IMR-90 (cell line): ENCODE measurements around the gene BOLL. TPM values are rescaled to one million over a fixed set of nuclear protein-coding genes. Genes with fewer than 3 reads are reported as not detected.

Experiments used
- ATAC-seq: fragments of 200-7000 bp; cut with Tn5 transposase; 2 replicates; pipeline ENCODE4 v1.9.1; 2020; ENCODE audit warnings: low read depth, mild to moderate bottlenecking, moderate library complexity
- BruUV-seq: library from RNA; stranded (reverse); fragments of 400-500 nt; replicated peaks from 2 replicates; lab custom pipeline; 2021; lab: Mats Ljungman, UMichigan
- CTCF ChIA-PET: fragments of 300-600 bp; formaldehyde crosslinking; extraction: SDS; loops from one replicate; lab custom pipeline; 2021; ENCODE audit warnings: antibody characterized with exemption; lab: Yijun Ruan, JAX
- POLR2A ChIA-PET: fragments of 300-600 bp; sonication (Branson Sonifier 250); formaldehyde crosslinking; loops from one replicate; lab custom pipeline; 2022; ENCODE audit warnings: antibody characterized with exemption; ENCODE audit not compliant: unreplicated experiment; lab: Charles Lee
- DNase-seq: peaks from one replicate; pipeline ENCODE4 v3.0.0; 2013
- H2AFZ ChIP-seq: replicated peaks from 2 replicates; pipeline ENCODE3; 2013; ENCODE audit warnings: low read length, mild to moderate bottlenecking; ENCODE audit not compliant: poor library complexity
- H2AK5ac ChIP-seq: 2 replicates; pipeline ENCODE4 v1.6.1; 2013; ENCODE audit warnings: low read depth, low read length, inconsistent platforms
- H2AK9ac ChIP-seq: replicated peaks from 2 replicates; pipeline ENCODE3; 2013; ENCODE audit warnings: mild to moderate bottlenecking, low read depth, low read length, moderate library complexity; ENCODE audit not compliant: poor library complexity
- H2BK120ac ChIP-seq: 2 replicates; pipeline ENCODE4 v1.6.1; 2013; ENCODE audit warnings: low read depth, low read length, inconsistent platforms
- H2BK15ac ChIP-seq: 3 replicates; pipeline ENCODE4 v1.6.1; 2013; ENCODE audit warnings: low read depth, low read length, inconsistent platforms
- H2BK20ac ChIP-seq: 2 replicates; pipeline ENCODE4 v1.6.1; 2013; ENCODE audit warnings: low read depth, mild to moderate bottlenecking, inconsistent platforms, low read length, moderate library complexity
- H2BK5ac ChIP-seq: 2 replicates; pipeline ENCODE4 v1.6.1; 2013; ENCODE audit warnings: mild to moderate bottlenecking, low read depth, low read length, inconsistent platforms; ENCODE audit not compliant: poor library complexity, severe bottlenecking
- H3K14ac ChIP-seq: replicated peaks from 2 replicates; pipeline ENCODE4 v1.6.1; 2013; ENCODE audit warnings: low read depth, low read length, inconsistent platforms
- H3K18ac ChIP-seq: 2 replicates; pipeline ENCODE4 v1.6.1; 2013; ENCODE audit warnings: low read depth, low read length, control low read depth
- H3K23ac ChIP-seq: 2 replicates; pipeline ENCODE4 v1.6.1; 2013; ENCODE audit warnings: low read depth, low read length, inconsistent platforms
- H3K27ac ChIP-seq: 2 replicates; pipeline ENCODE4 v1.5.1; 2013; ENCODE audit warnings: mild to moderate bottlenecking, control low read depth, low read length; ENCODE audit not compliant: insufficient read depth
- H3K27me3 ChIP-seq: 2 replicates; pipeline ENCODE4 v1.6.1; 2013; ENCODE audit warnings: low read length; ENCODE audit not compliant: control insufficient read depth, insufficient read depth
- H3K36me3 ChIP-seq: 2 replicates; pipeline ENCODE4 v1.6.1; 2013; ENCODE audit warnings: low read length, mixed read lengths; ENCODE audit not compliant: control insufficient read depth, insufficient read depth
- H3K4ac ChIP-seq: 2 replicates; pipeline ENCODE4 v1.6.1; 2013; ENCODE audit warnings: low read depth, low read length, inconsistent platforms
- H3K4me1 ChIP-seq: 2 replicates; pipeline ENCODE4 v1.6.1; 2013; ENCODE audit warnings: low read length, mixed read lengths; ENCODE audit not compliant: control insufficient read depth, insufficient read depth
- H3K4me2 ChIP-seq: 2 replicates; pipeline ENCODE4 v1.6.1; 2013; ENCODE audit warnings: low read depth, mild to moderate bottlenecking, control low read depth, low read length, moderate library complexity
- H3K4me3 ChIP-seq: 2 replicates; pipeline ENCODE4 v1.5.1; 2013; ENCODE audit warnings: low read depth, mild to moderate bottlenecking, control low read depth, low read length, moderate library complexity; ENCODE audit not compliant: insufficient read depth
- H3K56ac ChIP-seq: 2 replicates; pipeline ENCODE4 v1.6.1; 2013; ENCODE audit warnings: low read length, inconsistent platforms; ENCODE audit not compliant: insufficient read depth; ENCODE audit errors: extremely low read depth
- H3K79me1 ChIP-seq, 2 experiments: 2 replicates each; pipeline ENCODE4 v1.6.1; 2013; ENCODE audit warnings: low read length in 2 of 2, inconsistent platforms in 1 of 2, low read depth in 1 of 2
- H3K9ac ChIP-seq: 2 replicates; pipeline ENCODE4 v1.6.1; 2013; ENCODE audit warnings: low read depth, low read length, control low read depth
- H3K9me1 ChIP-seq: 2 replicates; pipeline ENCODE4 v1.6.1; 2013; ENCODE audit warnings: low read length, inconsistent platforms; ENCODE audit not compliant: insufficient read depth
- H3K9me3 ChIP-seq: 2 replicates; pipeline ENCODE4 v1.6.1; 2013; ENCODE audit warnings: low read length; ENCODE audit not compliant: control insufficient read depth, insufficient read depth
- H4K20me1 ChIP-seq: 2 replicates; pipeline ENCODE4 v1.6.1; 2013; ENCODE audit warnings: low read length, inconsistent platforms; ENCODE audit not compliant: insufficient read depth
- H4K5ac ChIP-seq: 2 replicates; pipeline ENCODE4 v1.6.1; 2013; ENCODE audit warnings: mild to moderate bottlenecking, low read depth, low read length, control low read depth
- H4K8ac ChIP-seq, 2 experiments: 2 replicates each; pipeline ENCODE4 v1.6.1; 2013; ENCODE audit warnings: low read depth in 2 of 2, low read length in 2 of 2, control low read depth in 1 of 2, inconsistent platforms in 1 of 2
- H4K91ac ChIP-seq: 2 replicates; pipeline ENCODE4 v1.6.1; 2013; ENCODE audit warnings: low read depth, low read length, inconsistent platforms; ENCODE audit not compliant: insufficient read depth
- CTCF ChIP-seq: conservative IDR thresholded peaks from 2 replicates; pipeline ENCODE4 v1.5.1; 2012; ENCODE audit warnings: mild to moderate bottlenecking, low read depth, low read length, improper control_type of control experiment
- MAFK ChIP-seq: IDR thresholded peaks from 2 replicates; pipeline ENCODE4 v1.6.1; 2012; ENCODE audit warnings: low read depth, low read length, improper control_type of control experiment
- MXI1 ChIP-seq: IDR thresholded peaks from 2 replicates; pipeline ENCODE4 v1.6.1; 2012; ENCODE audit warnings: low read depth, mild to moderate bottlenecking, low read length, moderate library complexity, borderline replicate concordance
- POLR2A ChIP-seq: IDR thresholded peaks from 2 replicates; pipeline ENCODE4 v1.6.1; 2012; ENCODE audit warnings: mild to moderate bottlenecking, low read depth, low read length
- WGBS, 2 experiments: methylation state at CpG; one replicate each; pipeline versions ENCODE4 v1.1.5 to v1.1.7; 2013; ENCODE audit warnings: missing lambda C conversion rate in 2 of 2; ENCODE audit not compliant: insufficient read length in 1 of 2; ENCODE audit errors: extremely low coverage in 2 of 2; 5-methylcytosine and 5-hydroxymethylcytosine counted together
- dilution Hi-C: fragments of 300-500 bp; cut with HindIII; formaldehyde crosslinking; loops from one replicate; pipeline ENCODE4 v1.14.3; 2018; ENCODE audit warnings: low sequenced_read_pairs; ENCODE audit not compliant: unreplicated experiment
- in situ Hi-C: fragments of 300-500 bp; cut with MboI; formaldehyde crosslinking; loops from 3 replicates; pipeline ENCODE4 v1.14.3; 2019; ENCODE audit warnings: low sequenced_read_pairs, inconsistent platforms, mixed read lengths
- intact Hi-C: fragments of 100-400 bp; cut with micrococcal nuclease; formaldehyde crosslinking; loops from 2 replicates; pipeline ENCODE4 v1.10.0; 2022
- polyA plus RNA-seq, 3 experiments: library from polyadenylated mRNA; depleted of rRNA; stranded (reverse); fragments of >200 nt; gene quantifications; 2 replicates each; pipeline ENCODE4 v1.2.3, GENCODE V29; 2012; ENCODE audit warnings: low replicate concordance in 1 of 3
- total RNA-seq: library from RNA; depleted of rRNA; stranded (reverse); fragments of >200 nt; gene quantifications from 2 replicates; pipeline ENCODE4 v1.2.3, GENCODE V29; 2012

BOLL gene
- total and polyA plus RNA-seq, 2 of the 4 experiments (the other 2 are of a cell fraction): not detected

DNA sequence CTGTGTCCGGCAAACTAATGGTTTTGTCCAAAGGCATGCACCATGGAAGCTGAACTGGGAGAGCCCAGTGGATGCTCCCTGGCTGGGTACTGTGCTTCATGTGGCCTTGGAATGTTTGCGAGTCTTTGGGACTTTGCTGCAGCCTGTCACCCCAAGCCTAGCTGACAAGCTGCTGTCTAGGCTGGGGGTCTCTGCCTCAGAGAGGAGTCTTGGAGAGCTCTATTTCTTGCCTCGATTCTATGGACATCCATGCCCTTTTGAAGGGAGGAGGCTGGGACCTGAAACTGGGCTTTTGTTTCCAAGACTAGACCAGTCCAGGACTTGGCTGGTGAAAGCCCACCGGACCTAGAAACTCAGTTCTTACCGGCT, 78.3 kb downstream of the BOLL start:
- POLR2A ChIA-PET: no interaction called here
- Histone ChIP-seq H2BK120ac (no peak overlapping the region), H4K5ac (no peak overlapping the region), H2BK5ac (no peak overlapping the region), H3K27ac (peak overlapping the region; percentile 42), H3K9me3 (no peaks in the 10 kb centered on the region), H3K23ac (peak overlapping the region; percentile 74), H3K27me3 (no peaks in the 10 kb centered on the region), H4K91ac (no peak overlapping the region; the same call in 1 of the 2 replicates), H3K56ac (peak overlapping the region; percentile 9), H2AFZ (peak overlapping the region; percentile 95), H3K9me1 (peaks cover 9% of the 10 kb centered on the region), H3K36me3 (peaks cover 2% of the 10 kb centered on the region; the same call in 1 of the 2 replicates), H3K79me1 (peaks cover 26 to 46% of the 10 kb centered on the region in 2 experiments), H4K8ac (no peak overlapping the region), H2BK20ac (no peak overlapping the region), H3K4ac (peak overlapping the region; percentile 5; the same call in 1 of the 2 replicates), H3K4me2 (peak overlapping the region; percentile 80), H3K4me3 (peak overlapping the region; percentile 99), H4K20me1 (peaks cover 20% of the 10 kb centered on the region), H2AK5ac (no peak overlapping the region), H2BK15ac (no peak overlapping the region), H3K18ac (no peak overlapping the region), H3K4me1 (peaks cover 6% of the 10 kb centered on the region), H3K9ac (peak overlapping the region; percentile 80), H3K14ac (peak overlapping the region; percentile 49; the same call in 1 of the 2 replicates), H2AK9ac (peak overlapping the region; percentile 22)
- in situ Hi-C loops: loop anchor here (10.0 kb wide), 1 partner anchor 192 kb away; the partner anchor contains the start of gene MOB4
- no peak for ATAC-seq
- DNase-seq: no peak
- WGBS, 2 experiments: 60% methylated on average over 1 of the region's 5 CpGs; no CpG with 5 or more reads in 1 of the 2 experiments
- dilution Hi-C loops: no loop called here
- no TSS peak for BruUV-seq
- CTCF ChIA-PET: interaction anchor here (0.8 kb wide), 1 partner anchor 107 kb away, joined by 3 read pairs; no protein-coding TSS in a partner anchor
- TF ChIP-seq CTCF: no peak
- no peak for TF ChIP-seq POLR2A
- TF ChIP-seq MXI1: no peak
- TF ChIP-seq MAFK: no peak
- intact Hi-C loops: loop anchor here (1.0 to 10.0 kb wide), 5 partner anchors 71 to 590 kb away; partner anchors contain the start of genes MOB4 and SF3B1
